Superior temporal gyrus (tissue), 1 donor: ENCODE data around the gene AMMECR1.
"Not testable (repeated sequence)": the region's sequence is repeated elsewhere in the genome, so short reads cannot be mapped to it uniquely, and the experiment has no call there.

Experiments
- DNase-seq: peaks from one replicate; pipeline ENCODE4 v3.0.0-alpha.2; 2016; ENCODE audit errors: extremely low spot score

The AMMECR1 gene

DNA sequence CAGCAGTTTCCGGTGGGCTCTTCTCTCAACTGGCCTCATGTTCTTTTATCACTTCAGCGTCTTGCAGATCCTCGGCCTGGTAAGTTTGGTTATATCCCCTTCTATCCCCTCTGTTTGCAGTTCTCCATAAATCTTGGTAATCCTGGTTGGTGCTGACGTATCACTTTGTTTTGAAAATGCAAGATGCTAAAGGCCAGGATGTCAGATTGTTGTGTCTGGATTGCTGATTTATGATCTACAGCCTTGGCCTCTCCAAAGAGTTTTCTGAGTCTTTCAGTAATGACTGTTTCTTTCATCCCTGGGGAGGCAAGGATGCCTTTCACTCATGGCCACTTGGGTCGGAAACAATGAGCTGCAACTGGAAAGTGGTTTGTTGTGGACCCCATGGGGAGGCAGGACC, 146.4 kb downstream of the AMMECR1 start:
- DNase-seq: no peak

DNA sequence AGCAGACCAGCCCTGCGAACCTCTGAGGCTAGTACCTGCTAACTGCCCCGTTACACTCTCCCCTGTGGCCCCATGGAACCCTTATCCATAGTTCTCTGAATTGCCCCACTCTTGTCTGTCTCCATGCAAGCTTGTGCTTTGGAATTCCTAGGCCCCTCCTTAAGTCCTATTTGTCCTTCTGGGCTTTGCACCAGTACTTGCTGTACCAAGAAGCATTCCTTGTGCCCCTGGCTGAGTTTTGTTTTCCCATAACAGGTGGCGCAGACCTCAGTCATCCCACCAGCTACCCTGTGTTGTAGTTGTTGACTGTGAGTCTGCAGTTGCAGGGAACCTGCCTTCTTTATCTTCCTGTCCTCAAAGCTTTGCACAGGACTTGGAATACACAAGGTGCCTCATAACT, 147.9 kb downstream of the AMMECR1 start:
- DNase-seq: no peak

DNA sequence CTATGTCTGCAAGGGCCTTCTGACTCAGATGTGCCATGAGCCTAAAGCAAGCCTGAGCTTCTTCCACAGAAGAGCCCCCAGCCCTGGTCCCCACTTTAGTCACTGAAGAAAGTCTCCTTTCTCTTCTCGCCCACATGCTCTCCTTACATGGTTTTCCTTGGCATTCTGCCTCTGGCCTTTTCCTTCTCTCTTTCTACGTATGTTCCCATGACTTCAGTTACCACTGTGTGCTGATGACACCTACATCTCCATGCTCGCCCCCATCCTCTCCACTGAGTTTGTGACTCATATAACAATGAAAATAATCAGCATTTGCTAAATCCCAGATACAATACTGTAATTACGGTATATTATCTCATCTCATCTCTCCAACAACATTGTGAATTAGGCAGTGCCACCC, 149.3 kb downstream of the AMMECR1 start:
- DNase-seq: no peak

DNA sequence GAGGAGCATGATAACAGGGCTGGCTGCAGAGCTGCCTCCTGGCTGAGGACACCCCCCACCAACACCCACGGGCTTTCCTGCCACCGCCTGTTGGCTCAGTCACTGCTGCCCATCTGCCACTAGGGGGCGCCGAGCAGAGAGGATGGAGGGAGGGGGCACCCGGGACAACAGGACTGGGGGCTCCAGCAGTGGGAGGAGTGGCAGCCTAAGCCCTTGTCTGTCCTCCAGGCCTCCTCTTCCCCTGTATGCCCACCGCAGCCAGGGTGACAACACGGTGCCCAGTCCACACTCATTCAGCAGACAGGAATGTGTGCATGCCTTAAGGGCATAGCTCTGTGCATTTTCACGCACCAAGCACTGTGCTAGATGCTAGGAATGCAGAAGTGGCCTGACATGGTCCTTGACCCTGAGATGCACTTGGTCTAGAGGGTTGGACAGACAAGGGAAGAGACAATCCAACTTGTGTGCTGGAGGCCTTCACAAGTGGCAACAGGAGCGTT, 149.9 kb downstream of the AMMECR1 start:
- DNase-seq: no peak

DNA sequence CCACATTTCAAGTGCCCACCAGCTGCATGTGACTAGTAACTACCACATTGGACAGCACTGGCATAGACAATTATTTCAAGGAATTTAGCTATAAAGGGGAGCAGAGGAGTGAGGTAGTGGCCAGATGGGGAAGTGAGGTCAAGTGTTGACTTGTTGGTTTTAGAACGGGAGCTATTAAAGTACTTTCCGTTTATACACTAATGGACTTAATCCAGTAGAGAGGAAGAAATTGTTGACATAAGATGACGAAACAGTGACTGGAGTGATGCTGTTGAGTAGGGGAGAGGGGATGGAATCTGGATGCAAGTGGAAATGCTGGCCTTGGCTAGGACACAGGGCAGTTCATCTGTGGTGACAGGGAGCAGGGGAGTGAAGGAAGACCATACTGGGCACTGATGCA, 154.4 kb downstream of the AMMECR1 start:
- no peak for DNase-seq

DNA sequence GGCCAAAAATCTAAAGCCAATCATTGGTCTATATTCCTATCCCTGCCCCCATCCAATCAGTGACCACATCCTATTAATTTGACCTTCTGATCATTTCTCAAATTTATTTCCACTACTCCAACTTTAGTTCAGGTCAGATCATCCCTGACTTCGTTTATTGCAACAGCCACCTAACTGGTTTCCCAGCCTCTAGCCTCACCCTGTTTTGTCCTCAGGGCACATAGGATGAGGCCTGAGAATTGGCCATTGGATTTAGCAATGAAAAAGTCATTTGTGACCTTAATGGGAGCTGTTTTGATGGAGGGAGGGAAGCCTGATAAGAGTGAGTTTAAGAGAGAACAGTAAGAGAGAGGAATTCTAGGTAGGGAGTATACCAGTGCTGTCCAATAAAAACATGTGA, 155.0 kb downstream of the AMMECR1 start:
- DNase-seq: no peak

DNA sequence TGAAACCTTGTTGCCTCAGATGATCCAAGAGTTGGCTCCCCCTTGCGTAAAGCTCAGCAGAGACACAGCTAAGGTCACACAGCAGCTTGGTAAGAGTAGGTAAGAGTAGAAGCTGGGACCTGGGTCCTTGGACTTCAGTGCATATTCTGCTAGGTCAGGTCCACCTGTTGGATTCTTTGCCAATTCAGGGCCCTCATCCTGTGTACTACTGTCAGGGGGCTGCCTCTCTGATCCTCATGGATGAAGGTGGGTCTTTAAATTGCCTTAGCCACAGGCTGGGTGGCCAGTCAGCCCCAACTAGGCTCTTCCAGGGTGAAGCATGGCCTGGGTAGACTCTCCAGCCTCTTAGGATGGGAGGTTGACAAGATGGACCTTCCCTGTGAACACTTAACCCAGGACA, 155.8 kb downstream of the AMMECR1 start:
- no peak for DNase-seq

DNA sequence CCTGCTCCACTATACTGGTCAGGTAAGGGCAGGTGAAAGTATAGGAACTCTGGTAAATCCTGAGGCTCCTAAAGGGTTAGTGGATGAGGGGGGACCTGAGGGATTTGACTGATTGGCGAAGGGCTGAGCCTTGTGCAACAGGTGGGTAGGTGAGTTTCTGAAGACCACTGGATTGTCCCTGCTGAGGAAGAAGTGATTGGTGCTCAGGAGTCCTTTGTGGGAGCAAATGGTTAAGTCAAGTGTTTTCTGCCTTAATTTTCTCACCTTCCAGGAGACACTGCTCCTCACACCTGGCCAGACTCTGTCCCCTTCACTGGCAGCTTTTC, 156.6 kb downstream of the AMMECR1 start:
- DNase-seq: no peak

DNA sequence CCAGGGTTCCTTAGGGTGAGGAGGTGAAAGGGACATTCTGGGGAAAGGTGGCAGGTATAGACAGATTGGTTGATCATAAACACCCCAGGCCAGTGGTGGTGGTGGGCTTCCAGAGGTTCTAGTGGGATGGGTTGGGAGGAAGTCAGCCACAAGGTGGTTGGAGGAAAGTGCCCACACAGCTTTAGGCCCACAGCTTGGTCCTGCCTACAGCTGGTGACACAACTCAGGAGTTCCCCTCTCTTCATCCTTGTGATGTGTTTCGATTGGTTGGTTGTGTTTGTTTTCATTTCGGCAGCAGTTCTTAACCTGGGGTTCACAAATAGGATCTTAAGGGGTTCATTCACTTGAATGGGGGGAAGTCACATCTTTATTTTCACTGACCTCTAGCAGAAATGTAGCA, 158.0 kb downstream of the AMMECR1 start:
- no peak for DNase-seq

DNA sequence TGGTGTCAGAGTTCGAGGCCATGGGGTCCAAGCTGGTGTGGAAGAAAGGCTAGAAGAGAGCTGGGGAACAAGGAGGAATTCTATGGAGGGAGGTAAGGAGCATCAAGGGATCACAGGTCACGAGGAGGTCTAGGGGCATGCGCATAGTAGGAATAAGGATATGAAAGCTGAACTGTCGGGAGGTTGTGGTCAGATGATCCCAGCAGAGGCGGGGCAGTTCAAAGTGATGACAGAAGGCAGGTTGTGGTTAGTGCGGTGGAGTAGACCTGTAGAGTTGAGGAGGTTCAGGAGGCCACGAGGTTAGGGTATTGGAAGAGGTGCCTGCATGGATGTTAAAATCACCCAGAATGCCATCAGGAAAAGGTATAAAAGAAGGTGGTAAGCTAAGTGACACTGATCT, 158.7 kb downstream of the AMMECR1 start:
- no peak for DNase-seq

DNA sequence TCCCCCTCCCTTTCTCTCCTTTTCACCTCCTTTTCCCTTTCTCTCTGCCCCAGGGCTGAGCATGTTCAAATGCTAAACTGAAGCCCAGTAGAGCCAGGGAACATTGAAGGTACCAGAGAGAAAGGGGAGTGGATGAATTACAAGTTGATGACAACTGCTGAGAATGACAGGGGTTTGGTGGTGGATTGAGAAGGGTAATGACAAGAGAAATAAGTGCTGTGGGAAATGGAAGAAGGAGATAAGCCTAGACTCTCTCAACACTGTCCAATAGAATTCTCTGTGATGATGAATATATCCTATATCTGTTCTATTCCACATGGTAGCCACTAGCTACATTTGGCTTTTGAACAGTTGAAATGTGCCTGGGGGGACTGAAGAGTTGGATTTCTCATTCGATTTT, 160.4 kb downstream of the AMMECR1 start:
- DNase-seq: no peak

DNA sequence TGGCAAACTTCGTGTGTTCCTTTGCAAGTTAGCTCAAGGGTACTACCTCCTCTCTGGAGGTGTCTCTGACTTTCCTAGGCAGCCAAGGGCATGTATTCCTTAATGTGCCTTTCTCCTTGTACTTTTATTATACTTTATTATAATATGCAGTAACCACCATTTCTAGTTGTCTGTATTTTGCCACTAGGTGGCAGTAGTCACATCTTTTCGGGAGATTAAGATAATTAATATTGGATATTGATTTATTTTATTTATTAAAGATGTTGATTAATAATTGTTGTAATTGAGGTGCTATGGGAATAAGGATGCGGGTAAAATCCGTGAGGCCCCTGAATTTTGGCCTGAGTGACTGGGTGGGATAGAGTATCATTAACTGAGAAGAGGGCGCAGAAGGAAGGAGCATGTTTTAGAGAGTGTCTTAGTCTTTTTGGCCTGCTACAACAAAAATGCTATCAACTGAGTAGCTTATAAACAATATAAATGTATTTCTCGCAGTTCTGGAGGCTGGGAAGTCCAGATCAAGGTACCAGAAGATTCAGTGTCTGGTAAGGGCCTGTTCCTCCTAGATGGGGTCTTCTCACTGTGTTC, 161.6 kb downstream of the AMMECR1 start:
- DNase-seq: peak; percentile 19

DNA sequence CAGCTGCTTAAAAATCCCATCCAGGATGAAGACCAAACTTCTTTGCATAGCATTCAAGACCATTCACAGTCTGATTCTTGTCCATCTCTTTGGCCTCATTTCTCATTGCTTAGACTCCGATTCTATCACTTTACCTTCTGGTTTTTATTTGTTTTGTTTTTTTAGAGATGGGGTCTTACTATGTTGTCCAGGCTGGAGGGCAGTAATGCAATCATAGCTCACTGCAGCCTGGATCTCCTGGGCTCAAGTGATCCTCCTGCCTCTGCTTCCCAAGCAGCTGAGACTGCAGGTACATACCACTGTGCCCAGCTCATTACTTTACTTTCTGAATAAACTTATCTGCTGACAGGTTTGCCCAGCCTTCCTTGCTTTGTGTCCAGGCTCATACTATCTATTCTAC, 162.1 kb downstream of the AMMECR1 start:
- DNase-seq: no peak

DNA sequence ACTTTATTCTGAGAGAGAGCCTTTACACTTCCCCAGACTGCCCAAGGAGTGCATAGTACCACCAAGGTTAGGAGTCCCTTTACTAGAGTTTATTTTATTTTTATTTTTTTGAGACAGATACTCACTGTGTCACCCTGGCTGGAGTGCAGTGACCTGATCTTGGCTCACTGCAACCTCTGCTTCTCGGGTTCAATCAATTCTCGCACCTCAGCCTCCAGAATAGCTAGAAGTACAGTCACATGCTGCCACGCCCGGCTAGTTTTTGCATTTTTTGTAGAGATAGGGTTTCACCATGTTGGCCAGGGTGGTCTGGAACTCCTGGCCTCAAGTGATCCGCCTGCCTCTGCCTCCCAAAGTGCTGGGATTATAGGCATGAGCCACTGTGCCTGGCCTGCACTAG, 163.6 kb downstream of the AMMECR1 start:
- DNase-seq: not testable (repeated sequence)

DNA sequence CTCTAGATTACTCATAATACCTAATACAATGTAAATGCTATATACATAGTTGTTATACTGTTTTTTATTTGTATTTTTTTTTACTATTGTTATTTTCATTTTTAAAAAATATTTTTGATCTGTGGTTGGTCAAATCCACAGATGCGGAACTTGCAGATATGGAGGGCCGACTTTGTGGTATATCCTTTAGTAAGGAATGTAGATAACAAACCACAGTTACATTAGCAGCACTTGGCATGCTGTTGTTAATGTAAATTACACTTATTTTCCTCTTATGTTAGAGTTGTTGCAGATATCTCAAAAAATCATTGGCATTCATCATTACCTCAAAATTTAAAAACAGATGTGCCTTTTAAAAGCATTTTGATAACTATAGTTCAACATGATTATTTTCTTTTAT, 164.0 kb downstream of the AMMECR1 start:
- DNase-seq: no peak

DNA sequence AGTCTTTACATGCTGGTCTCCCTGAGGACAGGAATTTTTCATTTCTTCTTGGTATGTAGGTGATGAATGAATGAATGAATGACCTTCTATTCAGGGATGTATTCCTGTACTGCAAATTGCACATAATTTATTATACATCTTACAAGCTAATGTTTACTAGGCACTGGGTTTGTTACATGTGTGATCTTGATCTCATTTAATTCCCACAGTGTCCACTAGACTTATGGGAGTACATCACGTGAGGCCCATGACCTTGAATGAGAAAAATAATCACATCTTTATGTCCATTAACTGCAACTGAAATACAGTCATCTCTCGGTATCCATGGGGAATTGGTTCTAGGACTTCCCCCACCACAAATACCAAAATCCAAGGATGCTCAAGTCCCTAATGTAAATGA, 164.6 kb downstream of the AMMECR1 start:
- no peak for DNase-seq

DNA sequence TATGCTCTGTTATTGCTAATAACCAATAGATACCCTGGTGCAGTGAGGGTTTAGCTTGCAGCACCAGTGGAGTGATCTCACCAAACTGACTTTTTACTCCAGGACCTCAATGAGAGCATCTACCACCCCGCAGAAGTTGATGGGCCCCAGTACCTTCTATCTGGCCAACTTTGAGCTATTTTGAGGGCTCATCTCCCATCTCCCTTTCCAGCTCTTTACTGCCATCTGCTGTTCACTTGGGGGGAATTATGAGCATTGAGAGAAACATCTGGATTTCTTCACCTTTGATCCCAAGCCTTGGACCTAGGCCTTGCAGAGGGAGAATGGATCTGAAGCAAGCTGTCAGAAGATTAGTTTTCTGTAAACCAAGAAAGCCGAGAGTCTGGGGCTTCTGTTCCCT, 171.4 kb downstream of the AMMECR1 start:
- peak; percentile 68 for DNase-seq

DNA sequence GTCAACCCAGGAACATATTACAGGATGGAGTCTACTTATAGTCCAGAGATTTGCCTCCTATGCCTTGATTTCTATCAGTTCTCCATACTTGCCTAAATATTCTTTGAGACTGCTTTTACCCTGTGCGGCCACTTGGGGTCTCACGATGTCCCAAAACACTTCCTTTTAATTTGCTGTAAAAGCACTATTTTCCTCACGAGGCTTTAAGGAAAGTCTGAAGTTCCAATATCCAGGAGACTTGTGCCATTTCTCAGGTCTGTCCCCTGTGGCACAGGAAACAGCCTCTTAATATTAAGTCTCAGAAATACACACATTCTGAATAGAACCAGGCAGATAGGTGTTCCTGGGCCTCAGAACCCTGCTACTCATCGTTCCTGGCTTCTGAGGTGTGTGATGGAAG, 172.0 kb downstream of the AMMECR1 start:
- DNase-seq: peak; percentile 40

DNA sequence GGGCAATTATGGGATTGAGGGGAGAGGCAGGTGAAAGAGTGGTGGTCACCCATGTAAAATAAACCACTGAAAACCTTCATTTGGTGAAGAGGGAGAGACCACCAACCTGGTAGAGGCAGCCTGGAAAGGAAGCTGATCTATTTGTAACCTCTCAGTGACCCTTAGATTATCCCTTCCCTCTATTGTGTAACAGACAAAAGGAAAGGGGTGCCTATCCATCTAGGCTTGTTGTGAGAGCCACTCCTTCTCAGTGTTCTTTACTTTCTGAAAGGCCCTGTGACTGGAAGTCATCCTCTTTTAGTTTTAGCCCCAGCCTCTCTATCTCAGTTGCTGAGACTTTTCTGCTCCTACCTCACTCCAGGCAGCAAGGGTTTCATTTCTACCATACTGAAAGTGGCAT, 172.6 kb downstream of the AMMECR1 start:
- DNase-seq: no peak
